H9 (cell line): Measurements from ENCODE around the gene MMEL1. TPM values are rescaled to one million over a fixed set of nuclear protein-coding genes. Genes with fewer than 3 reads are reported as not detected.

ENCODE experiments used
- DNase-seq: peaks from one replicate; pipeline ENCODE4 v3.0.0-alpha.2; 2017
- H2AFZ ChIP-seq: one replicate; pipeline ENCODE4 v1.6.1; 2013; ENCODE audit warnings: mild to moderate bottlenecking, low read length, control low read depth, moderate library complexity
- H2AK5ac ChIP-seq: 2 replicates; pipeline ENCODE4 v1.6.1; 2013; ENCODE audit warnings: low read length, control low read depth, mixed read lengths; ENCODE audit not compliant: insufficient read length
- H2BK120ac ChIP-seq: one replicate; pipeline ENCODE4 v1.6.1; 2013; ENCODE audit warnings: low read depth, mild to moderate bottlenecking, low read length, control low read depth, inconsistent platforms; ENCODE audit not compliant: poor library complexity, severe bottlenecking
- H2BK12ac ChIP-seq: 2 replicates; pipeline ENCODE4 v1.6.1; 2013; ENCODE audit warnings: low read length, control low read depth, mixed read lengths, low read depth; ENCODE audit not compliant: insufficient read length
- H2BK15ac ChIP-seq: 2 replicates; pipeline ENCODE4 v1.6.1; 2013; ENCODE audit warnings: low read depth, low read length, control low read depth
- H2BK20ac ChIP-seq: one replicate; pipeline ENCODE4 v1.6.1; 2013; ENCODE audit warnings: low read depth, mild to moderate bottlenecking, low read length, control low read depth, inconsistent platforms; ENCODE audit not compliant: poor library complexity, severe bottlenecking
- H2BK5ac ChIP-seq: 2 replicates; pipeline ENCODE4 v1.6.1; 2013; ENCODE audit warnings: low read length, control low read depth, mixed read lengths; ENCODE audit not compliant: insufficient read length
- H3K14ac ChIP-seq: 2 replicates; pipeline ENCODE4 v1.6.1; 2013; ENCODE audit warnings: low read length, control low read depth; ENCODE audit not compliant: insufficient read depth
- H3K18ac ChIP-seq: 2 replicates; pipeline ENCODE4 v1.6.1; 2013; ENCODE audit warnings: low read depth, mild to moderate bottlenecking, mixed read lengths, low read length, control low read depth; ENCODE audit not compliant: insufficient read length
- H3K23ac ChIP-seq: 2 replicates; pipeline ENCODE4 v1.6.1; 2013; ENCODE audit warnings: low read length, control low read depth, mixed read lengths, low read depth; ENCODE audit not compliant: insufficient read length
- H3K23me2 ChIP-seq: 2 replicates; pipeline ENCODE4 v1.6.1; 2013; ENCODE audit warnings: low read depth, mild to moderate bottlenecking, mixed read lengths, low read length, control low read depth; ENCODE audit not compliant: insufficient read length, poor library complexity, severe bottlenecking
- H3K27ac ChIP-seq: 2 replicates; pipeline ENCODE4 v1.5.1; 2013; ENCODE audit warnings: low read length, control low read depth, mixed read lengths, low read depth; ENCODE audit not compliant: insufficient read length
- H3K27me3 ChIP-seq: 2 replicates; pipeline ENCODE4 v1.6.1; 2013; ENCODE audit warnings: low read length, control low read depth, inconsistent platforms; ENCODE audit not compliant: insufficient read depth
- H3K4ac ChIP-seq: 2 replicates; pipeline ENCODE4 v1.6.1; 2013; ENCODE audit warnings: low read depth, mild to moderate bottlenecking, control low read depth, inconsistent platforms, low read length, moderate library complexity
- H3K4me1 ChIP-seq: 2 replicates; pipeline ENCODE4 v1.6.1; 2013; ENCODE audit warnings: low read length, control low read depth, inconsistent platforms; ENCODE audit not compliant: insufficient read depth
- H3K4me2 ChIP-seq: 2 replicates; pipeline ENCODE4 v1.6.1; 2013; ENCODE audit warnings: low read length, control low read depth, mixed read lengths; ENCODE audit not compliant: insufficient read length, insufficient read depth
- H3K56ac ChIP-seq: 2 replicates; pipeline ENCODE4 v1.6.1; 2013; ENCODE audit warnings: low read depth, mild to moderate bottlenecking, mixed read lengths, low read length, control low read depth; ENCODE audit not compliant: insufficient read length
- H3K79me1 ChIP-seq: 2 replicates; pipeline ENCODE4 v1.6.1; 2013; ENCODE audit warnings: low read depth, mild to moderate bottlenecking, moderate library complexity, low read length, control low read depth, inconsistent platforms; ENCODE audit not compliant: insufficient read depth, poor library complexity, severe bottlenecking
- H3K79me2 ChIP-seq: 2 replicates; pipeline ENCODE4 v1.6.1; 2013; ENCODE audit warnings: low read length, control low read depth, inconsistent platforms; ENCODE audit not compliant: insufficient read depth
- H3K9ac ChIP-seq: 2 replicates; pipeline ENCODE4 v1.6.1; 2013; ENCODE audit warnings: low read length, control low read depth, mixed read lengths; ENCODE audit not compliant: insufficient read length; ENCODE audit errors: extremely low read depth
- H3K9me3 ChIP-seq: one replicate; pipeline ENCODE4 v1.6.1; 2013; ENCODE audit warnings: low read depth, low read length, inconsistent platforms; ENCODE audit not compliant: control insufficient read depth
- H3T11ph ChIP-seq: one replicate; pipeline ENCODE4 v1.6.1; 2013; ENCODE audit warnings: mild to moderate bottlenecking, low read length, control low read depth, inconsistent platforms
- H4K20me1 ChIP-seq: one replicate; pipeline ENCODE4 v1.6.1; 2013; ENCODE audit not compliant: control insufficient read depth, insufficient read length, insufficient read depth
- H4K5ac ChIP-seq: 2 replicates; pipeline ENCODE4 v1.6.1; 2013; ENCODE audit warnings: low read depth, mild to moderate bottlenecking, mixed read lengths, low read length, control low read depth; ENCODE audit not compliant: insufficient read length
- H4K8ac ChIP-seq: replicated peaks from 2 replicates; pipeline ENCODE4 v1.6.1; 2013; ENCODE audit warnings: low read length, control low read depth, mixed read lengths, low read depth; ENCODE audit not compliant: insufficient read length
- H4K91ac ChIP-seq: 2 replicates; pipeline ENCODE4 v1.6.1; 2013; ENCODE audit warnings: low read depth, mild to moderate bottlenecking, moderate library complexity, mixed read lengths, low read length, control low read depth; ENCODE audit not compliant: insufficient read length
- H3K27ac Mint-ChIP-seq, 3 experiments: 2 replicates in 2 of 3; 3 replicates in 1 of 3; pipeline ENCODE4 v1.8.0; 2020 to 2021; ENCODE audit warnings: mixed read lengths in 3 of 3, mild to moderate bottlenecking in 1 of 3, moderate library complexity in 1 of 3
- H3K27me3 Mint-ChIP-seq: 2 replicates; pipeline ENCODE4 v1.8.0; 2021; ENCODE audit warnings: low read depth, mild to moderate bottlenecking, moderate library complexity, mixed read lengths
- H3K36me3 Mint-ChIP-seq, 3 experiments: 2 replicates in 2 of 3; 3 replicates in 1 of 3; pipeline ENCODE4 v1.8.0; 2020 to 2021; ENCODE audit warnings: low read depth in 3 of 3, mixed read lengths in 3 of 3; ENCODE audit not compliant: insufficient read depth in 1 of 3
- H3K4me1 Mint-ChIP-seq, 2 experiments: 2 replicates each; pipeline ENCODE4 v1.8.0; 2020; ENCODE audit warnings: mixed read lengths in 2 of 2
- H3K4me3 Mint-ChIP-seq, 2 experiments: 2 replicates in 1 of 2; 3 replicates in 1 of 2; pipeline ENCODE4 v1.8.0; 2020 to 2021; ENCODE audit warnings: mild to moderate bottlenecking in 2 of 2, mixed read lengths in 2 of 2, moderate library complexity in 1 of 2
- H3K9me3 Mint-ChIP-seq, 2 experiments: 2 replicates in 1 of 2; 3 replicates in 1 of 2; pipeline ENCODE4 v1.8.0; 2020; ENCODE audit warnings: mild to moderate bottlenecking in 2 of 2, mixed read lengths in 2 of 2, moderate library complexity in 1 of 2
- CTCF ChIP-seq: fragments of 200-600 bp; sonication (generic); conservative IDR thresholded peaks from 3 replicates; pipeline ENCODE4 v1.8.0; 2021; ENCODE audit warnings: antibody characterized with exemption, mild to moderate bottlenecking
- WGBS: extraction: QIAGEN DNeasy Blood & Tissue Kit; methylation state at CpG from one replicate; pipeline ENCODE4 v1.1.7; 2013; ENCODE audit warnings: missing lambda C conversion rate, low lambda C conversion rate, mixed read lengths; ENCODE audit not compliant: insufficient read length; ENCODE audit errors: extremely low coverage; 5-methylcytosine and 5-hydroxymethylcytosine counted together
- total RNA-seq: library from RNA; stranded (reverse); gene quantifications from 2 replicates; pipeline ENCODE4 v1.2.1, GENCODE V29; 2021

Gene MMEL1
- total RNA-seq, 1 experiment from 2014 or later = 0.42 TPM

GRCh38 chr1:2636733-2637132 lies 3.9 kb upstream of the MMEL1 start:
- no peak overlapping the region for H3K9ac ChIP-seq
- H3K4me1 Mint-ChIP-seq = peaks cover 11 to 15% of the 10 kb centered on the region in 2 experiments
- no peak overlapping the region for H3K18ac ChIP-seq
- H4K5ac ChIP-seq = no peak overlapping the region
- H3K14ac ChIP-seq = no peak overlapping the region
- no peak overlapping the region for H3K4ac ChIP-seq
- H3K23me2 ChIP-seq = no peaks in the 10 kb centered on the region
- H2BK12ac ChIP-seq = no peak overlapping the region
- H2BK5ac ChIP-seq = no peak overlapping the region
- no peak overlapping the region for H4K91ac ChIP-seq
- H3K36me3 Mint-ChIP-seq = peaks cover 0 to 13% (median 3%) of the 10 kb centered on the region in 3 experiments; a peak in 4 of 7 replicates
- WGBS = no CpG with 5 or more reads among the region's 7 CpGs
- H3K23ac ChIP-seq = no peak overlapping the region
- no peak for DNase-seq
- no peaks in the 10 kb centered on the region for H3K79me1 ChIP-seq
- peaks cover 50% of the 10 kb centered on the region for H3K27me3 Mint-ChIP-seq
- no peak overlapping the region for H3K56ac ChIP-seq
- no peak overlapping the region for H2AK5ac ChIP-seq
- no peaks in the 10 kb centered on the region for H4K20me1 ChIP-seq
- H3K27ac Mint-ChIP-seq = no peak overlapping the region
- H3K9me3 Mint-ChIP-seq = peaks cover 14 to 17% of the 10 kb centered on the region in 2 experiments
- no peak overlapping the region for H2BK15ac ChIP-seq
- no peak overlapping the region for H3T11ph ChIP-seq
- no peak overlapping the region for H2BK20ac ChIP-seq
- peaks cover 6% of the 10 kb centered on the region for H3K9me3 ChIP-seq
- peak overlapping the region in 1 of 2 experiments; percentile 24; a peak in 1 of 5 replicates for H3K4me3 Mint-ChIP-seq
- TF ChIP-seq CTCF = no peak
- no peak overlapping the region for H2AFZ ChIP-seq
- no peak overlapping the region for H2BK120ac ChIP-seq
- no peak overlapping the region for H3K4me2 ChIP-seq
- H3K79me2 ChIP-seq = no peaks in the 10 kb centered on the region
- H3K27me3 ChIP-seq = peaks cover 1% of the 10 kb centered on the region; the same call in 1 of the 2 replicates
- H3K4me1 ChIP-seq = no peaks in the 10 kb centered on the region
- no peak overlapping the region for H3K27ac ChIP-seq
- no peak overlapping the region for H4K8ac ChIP-seq
